ENCODE measurements around the gene CD40.

Gene CD40

GRCh38 chr20:46175127-46175494, 57.0 kb downstream of the CD40 start:
- no peak for DNase-seq

- peak; percentile 19 for DNase-seq
Measured at GRCh38 chr20:46176739-46177378, 58.7 kb downstream of the CD40 start.

GRCh38 chr20:46177768-46178167, 59.7 kb downstream of the CD40 start:
- no peak for DNase-seq

- DNase-seq, result no peak
Measured at GRCh38 chr20:46178891-46179290, 60.8 kb downstream of the CD40 start.
